Type B pancreatic cell (in vitro differentiated cells): ENCODE data around the gene MMP25. TPM values are rescaled to one million over a fixed set of nuclear protein-coding genes. Genes with fewer than 3 reads are reported as not detected.
"Not testable (repeated sequence)": the region's sequence is repeated elsewhere in the genome, so short reads cannot be mapped to it uniquely, and the experiment has no call there.

Experiments
- DNase-seq: peaks from one replicate; pipeline ENCODE4 v3.0.0; 2021; ENCODE audit warnings: mixed read lengths; ENCODE audit not compliant: unreplicated experiment; ENCODE audit errors: extremely low spot score
- H3K27ac Mint-ChIP-seq: 2 replicates; pipeline ENCODE4 v1.8.0; 2021; ENCODE audit warnings: mild to moderate bottlenecking, mixed read lengths
- H3K27me3 Mint-ChIP-seq: 2 replicates; pipeline ENCODE4 v1.8.0; 2021; ENCODE audit warnings: mixed read lengths
- H3K36me3 Mint-ChIP-seq: 2 replicates; pipeline ENCODE4 v1.8.0; 2021; ENCODE audit warnings: mixed read lengths
- H3K4me1 Mint-ChIP-seq: one replicate; pipeline ENCODE4 v1.8.0; 2021; ENCODE audit warnings: mixed read lengths; ENCODE audit not compliant: unreplicated experiment
- H3K4me3 Mint-ChIP-seq: 2 replicates; pipeline ENCODE4 v1.8.0; 2021; ENCODE audit warnings: mild to moderate bottlenecking, mixed read lengths
- H3K9me3 Mint-ChIP-seq: 2 replicates; pipeline ENCODE4 v1.8.0; 2021; ENCODE audit warnings: mixed read lengths
- total RNA-seq: library from RNA; stranded (reverse); gene quantifications from 2 replicates; pipeline ENCODE4 v1.2.1, GENCODE V29; 2021; ENCODE audit warnings: low replicate concordance
- TF ChIP-seq, protein P1 (sequence below): fragments of 200-600 bp; sonication (generic); conservative IDR thresholded peaks from 2 replicates; pipeline ENCODE4 v1.5.0; 2021; ENCODE audit warnings: antibody characterized with exemption, mild to moderate bottlenecking

MMP25 gene
- total RNA-seq, 1 donor from 2014 or later: 0.14 TPM

GRCh38 chr16:3065069-3065741 lies 18.8 kb downstream of the MMP25 start, which contains the start of gene IL32:
Gene IL32, plus strand, starts transcription at chr16:3065640. Its CDS starts 172 bp downstream, at chr16:3065812.
- H3K4me1 Mint-ChIP-seq: no peaks in the 10 kb centered on the region
- no peaks in the 10 kb centered on the region for H3K9me3 Mint-ChIP-seq
- peak within 1 kb of the TSS; percentile 65 for H3K27ac Mint-ChIP-seq
- TF ChIP-seq, protein P1, sequence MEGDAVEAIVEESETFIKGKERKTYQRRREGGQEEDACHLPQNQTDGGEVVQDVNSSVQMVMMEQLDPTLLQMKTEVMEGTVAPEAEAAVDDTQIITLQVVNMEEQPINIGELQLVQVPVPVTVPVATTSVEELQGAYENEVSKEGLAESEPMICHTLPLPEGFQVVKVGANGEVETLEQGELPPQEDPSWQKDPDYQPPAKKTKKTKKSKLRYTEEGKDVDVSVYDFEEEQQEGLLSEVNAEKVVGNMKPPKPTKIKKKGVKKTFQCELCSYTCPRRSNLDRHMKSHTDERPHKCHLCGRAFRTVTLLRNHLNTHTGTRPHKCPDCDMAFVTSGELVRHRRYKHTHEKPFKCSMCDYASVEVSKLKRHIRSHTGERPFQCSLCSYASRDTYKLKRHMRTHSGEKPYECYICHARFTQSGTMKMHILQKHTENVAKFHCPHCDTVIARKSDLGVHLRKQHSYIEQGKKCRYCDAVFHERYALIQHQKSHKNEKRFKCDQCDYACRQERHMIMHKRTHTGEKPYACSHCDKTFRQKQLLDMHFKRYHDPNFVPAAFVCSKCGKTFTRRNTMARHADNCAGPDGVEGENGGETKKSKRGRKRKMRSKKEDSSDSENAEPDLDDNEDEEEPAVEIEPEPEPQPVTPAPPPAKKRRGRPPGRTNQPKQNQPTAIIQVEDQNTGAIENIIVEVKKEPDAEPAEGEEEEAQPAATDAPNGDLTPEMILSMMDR: no peak
- no peak for DNase-seq
- H3K36me3 Mint-ChIP-seq: no peaks in the 10 kb centered on the region
- no peak within 1 kb of the TSS for H3K4me3 Mint-ChIP-seq
- no peaks in the 10 kb centered on the region for H3K27me3 Mint-ChIP-seq

DNA sequence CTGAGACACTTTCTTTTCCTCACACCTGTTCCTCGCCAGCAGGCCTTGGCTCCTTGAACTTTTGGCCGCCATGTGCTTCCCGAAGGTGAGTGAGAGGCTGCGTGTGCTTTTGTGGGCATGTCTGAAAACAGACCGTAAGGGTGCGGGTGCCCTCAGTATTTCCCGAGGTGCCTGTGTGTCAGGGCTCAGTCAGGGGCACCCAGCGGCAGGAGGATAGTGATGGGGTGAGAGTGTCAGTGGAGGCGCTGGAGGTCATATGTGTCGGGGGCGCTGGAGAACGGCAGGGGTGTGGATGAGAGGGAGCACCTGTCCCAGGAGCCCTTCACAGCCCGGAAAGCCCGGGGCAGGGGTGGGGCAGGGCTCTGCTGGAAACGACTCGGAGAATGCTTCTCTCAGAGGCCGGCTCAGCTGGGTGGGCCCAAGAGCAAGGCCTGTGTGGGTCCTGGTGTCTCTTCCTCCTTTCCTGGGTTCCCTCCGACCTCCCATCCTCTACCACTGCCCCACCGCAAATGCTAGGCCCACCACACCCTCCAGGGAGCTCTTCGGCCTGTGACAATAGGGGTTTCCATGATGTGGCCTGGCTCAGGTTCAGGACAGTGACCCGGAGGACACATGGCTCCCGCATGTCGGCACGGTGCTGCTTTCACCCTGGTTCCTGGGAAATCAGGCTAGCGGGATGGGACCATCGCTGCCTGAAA lies 19.5 kb downstream of the MMP25 start:
- H3K4me3 Mint-ChIP-seq: no peak overlapping the region
- H3K4me1 Mint-ChIP-seq: no peaks in the 10 kb centered on the region
- peak overlapping the region; percentile 65 for H3K27ac Mint-ChIP-seq
- no peak for DNase-seq
- H3K36me3 Mint-ChIP-seq: no peaks in the 10 kb centered on the region
- TF ChIP-seq, protein P1: no peak
- no peaks in the 10 kb centered on the region for H3K9me3 Mint-ChIP-seq
- no peaks in the 10 kb centered on the region for H3K27me3 Mint-ChIP-seq

DNA sequence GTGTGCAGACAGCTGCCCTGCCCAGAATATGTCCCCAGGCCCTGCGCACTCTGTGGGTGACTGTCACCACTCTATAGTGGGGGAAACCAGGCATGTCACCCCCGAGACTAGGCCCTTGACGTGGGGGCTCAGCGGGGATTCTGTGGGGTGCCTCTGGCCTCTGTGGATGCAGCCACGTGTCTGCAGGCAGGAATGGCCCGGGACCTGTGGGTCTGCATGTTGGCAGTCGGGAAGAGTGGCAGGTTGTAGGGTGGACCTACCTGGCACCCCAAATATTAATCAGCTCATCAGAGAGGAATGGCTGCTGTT lies 20.0 kb downstream of the MMP25 start:
- no peak overlapping the region for H3K4me3 Mint-ChIP-seq
- no peaks in the 10 kb centered on the region for H3K9me3 Mint-ChIP-seq
- H3K4me1 Mint-ChIP-seq: no peaks in the 10 kb centered on the region
- DNase-seq: no peak
- TF ChIP-seq, protein P1: no peak
- H3K36me3 Mint-ChIP-seq: no peaks in the 10 kb centered on the region
- no peak overlapping the region for H3K27ac Mint-ChIP-seq
- no peaks in the 10 kb centered on the region for H3K27me3 Mint-ChIP-seq

DNA sequence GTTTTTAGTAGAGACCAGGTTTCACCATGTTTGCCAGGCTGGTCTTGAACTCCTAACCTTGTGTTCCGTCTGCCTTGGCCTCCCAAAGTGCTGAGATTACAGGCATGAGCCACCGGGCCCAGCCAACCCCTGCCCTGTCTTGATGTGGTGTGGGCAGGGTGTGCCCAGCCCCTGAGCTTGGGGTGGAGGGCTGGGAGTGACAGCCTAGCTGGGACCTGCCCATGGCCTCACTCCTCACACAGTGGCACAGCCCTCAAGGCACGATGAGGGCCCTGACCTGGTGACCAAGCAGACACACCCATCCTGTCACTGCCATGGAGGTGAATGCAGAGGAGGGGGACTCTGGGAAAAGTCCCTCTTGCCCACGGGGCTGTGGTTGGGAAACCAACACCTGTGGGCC lies 22.1 kb downstream of the MMP25 start:
- no peak for DNase-seq
- Mint-ChIP-seq H3K36me3 (no peaks in the 10 kb centered on the region), H3K4me3 (no peak overlapping the region), H3K27me3 (peaks cover 7% of the 10 kb centered on the region), H3K4me1 (no peaks in the 10 kb centered on the region), H3K9me3 (no peaks in the 10 kb centered on the region), H3K27ac (peak overlapping the region; percentile 43)
- TF ChIP-seq, protein P1: no peak

GRCh38 chr16:3069146-3069545 lies 22.8 kb downstream of the MMP25 start:
- not testable (repeated sequence) for H3K4me1 Mint-ChIP-seq, H3K9me3 Mint-ChIP-seq, H3K27ac Mint-ChIP-seq, DNase-seq, H3K36me3 Mint-ChIP-seq, H3K4me3 Mint-ChIP-seq
- H3K27me3 Mint-ChIP-seq: peaks cover 14% of the 10 kb centered on the region

DNA sequence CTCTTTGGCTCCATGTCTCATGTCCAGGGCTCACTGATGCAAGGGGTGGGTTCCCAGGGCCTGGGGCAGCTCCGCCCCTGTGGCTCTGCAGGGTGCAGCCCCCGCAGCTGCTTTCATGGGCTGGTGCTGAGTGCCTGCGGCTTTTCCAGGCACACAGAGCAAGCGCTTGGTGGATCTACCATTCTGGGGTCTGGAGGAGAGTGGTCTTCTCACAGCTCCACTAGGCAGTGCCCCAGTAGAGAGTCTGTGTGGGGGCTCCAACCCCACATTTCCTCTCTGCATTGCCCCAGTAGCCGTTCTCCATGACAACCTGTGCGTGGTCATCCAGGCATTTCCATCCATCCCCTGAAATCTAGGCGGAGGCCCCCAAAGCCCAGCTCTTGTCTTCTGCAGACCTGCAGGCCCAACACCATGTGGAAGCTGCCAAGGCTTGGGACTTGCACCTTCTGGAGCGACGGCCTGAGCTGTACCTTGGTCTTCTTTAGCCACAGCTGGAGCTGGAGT lies 24.3 kb downstream of the MMP25 start:
- Mint-ChIP-seq H3K4me3 (no peak overlapping the region), H3K9me3 (no peaks in the 10 kb centered on the region), H3K4me1 (no peaks in the 10 kb centered on the region), H3K36me3 (no peaks in the 10 kb centered on the region), H3K27me3 (peaks cover 24% of the 10 kb centered on the region), H3K27ac (no peak overlapping the region)
- DNase-seq: no peak
- TF ChIP-seq, protein P1: no peak
